Duodenal mucosa (tissue), 2 donors: Measurements from ENCODE around the gene MESP2.

Experiments used
- H3K27ac ChIP-seq: one replicate; pipeline ENCODE4 v1.7.0; 2013; ENCODE audit warnings: low read depth, low read length
- H3K27me3 ChIP-seq, 2 donors: one replicate each; pipeline ENCODE4 v1.7.0; 2013; ENCODE audit warnings: low read length in 2 of 2, control low read depth in 1 of 2; ENCODE audit not compliant: insufficient read depth in 2 of 2, control insufficient read depth in 1 of 2
- H3K36me3 ChIP-seq, 2 donors: one replicate each; pipeline ENCODE4 v1.7.0; 2013; ENCODE audit warnings: low read length in 2 of 2, control low read depth in 1 of 2; ENCODE audit not compliant: insufficient read depth in 2 of 2, control insufficient read depth in 1 of 2
- H3K4me1 ChIP-seq, 2 donors: one replicate each; pipeline ENCODE4 v1.7.0; 2013; ENCODE audit warnings: low read length in 2 of 2, control low read depth in 1 of 2; ENCODE audit not compliant: insufficient read depth in 2 of 2, control insufficient read depth in 1 of 2
- H3K4me3 ChIP-seq, 2 donors: one replicate each; pipeline ENCODE4 v1.7.0; 2013; ENCODE audit warnings: low read length in 2 of 2, low read depth in 1 of 2
- H3K9ac ChIP-seq, 2 donors: one replicate each; pipeline ENCODE4 v1.7.0; 2013; ENCODE audit warnings: low read length in 2 of 2, low read depth in 1 of 2
- H3K9me3 ChIP-seq, 2 donors: one replicate each; pipeline ENCODE4 v1.7.0; 2013; ENCODE audit warnings: low read length in 2 of 2, control low read depth in 1 of 2; ENCODE audit not compliant: control insufficient read depth in 1 of 2

Gene MESP2

DNA sequence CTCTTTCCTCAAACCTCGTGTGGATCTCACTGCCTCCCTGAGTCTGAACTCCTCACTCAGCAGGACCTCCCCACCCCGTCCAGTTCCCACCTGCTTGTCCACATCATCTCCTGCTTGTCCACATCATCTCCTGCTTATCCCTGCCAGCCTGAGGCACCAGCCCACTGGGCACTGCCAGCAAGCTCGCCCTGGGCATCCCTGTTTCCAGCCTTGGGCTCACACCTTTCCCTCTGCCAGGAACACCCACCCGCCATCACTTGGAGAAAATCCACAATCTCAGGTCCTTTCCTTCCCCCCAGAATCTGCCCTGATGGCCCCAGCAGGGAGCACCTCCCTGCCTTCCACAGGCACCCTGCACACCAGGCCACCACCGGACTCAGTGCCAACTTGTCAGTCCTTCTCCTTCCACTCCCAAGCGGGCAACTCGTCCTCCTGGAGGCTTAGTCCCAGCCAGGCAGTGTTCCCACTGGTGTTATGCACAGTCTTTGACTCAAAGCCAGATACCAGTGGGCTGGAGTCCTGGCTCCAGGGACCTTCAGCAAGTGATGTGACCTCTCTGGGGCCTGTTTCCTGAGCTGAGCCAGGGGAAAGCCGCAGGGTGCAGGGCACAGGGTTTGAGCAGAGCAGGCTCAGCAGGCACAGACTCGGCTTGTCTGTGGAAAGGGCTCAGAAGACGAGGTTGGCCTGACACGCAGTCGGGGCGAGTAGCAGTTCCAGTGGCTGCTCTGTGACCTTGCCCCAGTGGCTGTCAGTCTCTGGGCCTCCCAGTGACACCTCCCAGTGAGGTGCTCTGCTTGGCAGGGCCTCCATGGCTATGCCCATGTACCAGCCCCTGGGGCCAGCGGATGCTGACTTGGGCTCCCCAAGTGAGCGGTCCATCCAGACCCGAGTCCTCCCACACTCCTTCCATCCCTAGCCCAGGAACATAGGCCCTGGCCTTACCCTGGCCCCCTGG is 9.5 kb upstream of the MESP2 start:
- Histone ChIP-seq H3K27ac (no peak overlapping the region), H3K36me3 (no peaks in the 10 kb centered on the region)

DNA sequence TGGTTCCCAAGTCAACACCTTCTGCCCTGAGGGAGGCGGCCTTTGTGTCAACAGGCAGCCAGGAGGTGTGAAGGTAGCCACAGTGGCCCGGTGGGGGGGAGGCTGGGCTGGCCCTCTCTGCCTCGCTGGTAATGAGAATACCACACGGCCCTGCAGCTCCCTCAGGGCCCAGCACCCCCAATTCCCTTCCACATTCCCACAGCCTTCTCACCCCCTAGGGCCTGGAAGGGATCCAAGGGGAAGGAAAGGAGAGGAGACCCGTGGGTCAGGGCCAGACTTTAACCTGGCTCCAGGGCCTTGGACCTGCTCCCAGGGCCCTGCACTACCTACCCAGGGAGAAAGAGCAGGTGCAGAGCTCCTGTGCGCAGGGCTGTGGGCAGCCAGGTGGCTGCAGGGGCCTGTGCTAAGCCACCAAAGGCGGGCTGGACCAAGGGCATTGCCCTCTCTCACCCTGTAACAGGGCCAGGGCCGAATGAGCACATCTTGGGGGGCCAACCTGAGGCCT is 8.7 kb upstream of the MESP2 start:
- peaks cover 9 to 13% of the 10 kb centered on the region in 2 donors for H3K4me1 ChIP-seq
- no peaks in the 10 kb centered on the region for H3K27me3 ChIP-seq
- no peaks in the 10 kb centered on the region for H3K36me3 ChIP-seq
- no peak overlapping the region for H3K27ac ChIP-seq
- no peak overlapping the region for H3K9ac ChIP-seq
- H3K4me3 ChIP-seq, result no peak overlapping the region
- no peaks in the 10 kb centered on the region for H3K9me3 ChIP-seq

More for the DNA sequence above, 9.5 kb upstream of the MESP2 start:
- H3K27me3 ChIP-seq, result no peaks in the 10 kb centered on the region
- H3K9me3 ChIP-seq, result no peaks in the 10 kb centered on the region
- H3K9ac ChIP-seq, result no peak overlapping the region
- H3K4me3 ChIP-seq, result no peak overlapping the region
- peaks cover 16 to 21% of the 10 kb centered on the region in 2 donors for H3K4me1 ChIP-seq

DNA sequence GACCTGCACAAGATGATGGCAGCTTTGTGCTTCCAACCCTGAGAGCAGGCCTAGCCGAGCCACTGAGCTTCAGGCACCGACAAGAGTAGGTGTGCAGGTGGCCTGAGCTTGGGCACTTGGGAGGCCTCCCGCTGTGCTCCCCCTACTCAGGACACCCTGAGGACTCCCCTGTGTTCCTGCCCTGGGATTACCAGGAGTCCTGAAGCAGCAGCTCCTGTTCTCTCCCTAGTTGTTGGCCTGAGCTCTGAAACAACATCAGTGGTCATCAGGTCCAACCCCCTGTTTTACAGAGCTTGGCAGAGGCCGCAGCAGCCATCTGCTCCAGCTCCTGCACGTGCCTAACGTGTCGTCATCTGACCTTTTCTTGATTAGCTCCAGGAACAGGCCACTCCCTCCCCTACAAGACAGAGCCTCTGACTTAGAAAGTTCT is 8.0 kb upstream of the MESP2 start:
- H3K27ac ChIP-seq, result no peak overlapping the region
- H3K9me3 ChIP-seq, result no peaks in the 10 kb centered on the region
- H3K36me3 ChIP-seq, result no peaks in the 10 kb centered on the region
- H3K9ac ChIP-seq, result no peak overlapping the region
- no peak overlapping the region for H3K4me3 ChIP-seq
- H3K27me3 ChIP-seq, result no peaks in the 10 kb centered on the region
- H3K4me1 ChIP-seq, result peaks cover 8 to 12% of the 10 kb centered on the region in 2 donors

DNA sequence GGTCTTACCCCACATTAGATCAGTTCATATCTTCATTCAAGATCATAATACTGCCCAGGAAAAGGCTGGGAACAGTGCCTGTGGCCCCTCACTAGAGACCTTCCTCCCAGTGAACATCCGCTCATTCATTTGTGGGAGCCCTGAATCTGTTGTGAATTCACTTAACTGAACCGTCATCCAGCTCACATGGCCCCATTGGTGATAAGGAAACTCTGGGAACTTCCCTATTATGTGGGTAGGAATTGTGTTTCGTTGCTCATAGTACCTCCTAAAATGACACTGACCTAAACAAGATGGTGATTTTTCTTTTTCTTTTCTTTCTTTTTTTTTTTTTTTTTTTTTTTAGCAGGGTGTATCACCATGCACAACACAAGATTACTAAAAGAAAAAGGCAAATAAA is 6.8 kb upstream of the MESP2 start:
- Histone ChIP-seq H3K27me3 (no peaks in the 10 kb centered on the region), H3K9ac (no peak overlapping the region), H3K27ac (no peak overlapping the region), H3K4me1 (peaks cover 8 to 12% of the 10 kb centered on the region in 2 donors), H3K9me3 (no peaks in the 10 kb centered on the region), H3K4me3 (no peak overlapping the region), H3K36me3 (no peaks in the 10 kb centered on the region)

DNA sequence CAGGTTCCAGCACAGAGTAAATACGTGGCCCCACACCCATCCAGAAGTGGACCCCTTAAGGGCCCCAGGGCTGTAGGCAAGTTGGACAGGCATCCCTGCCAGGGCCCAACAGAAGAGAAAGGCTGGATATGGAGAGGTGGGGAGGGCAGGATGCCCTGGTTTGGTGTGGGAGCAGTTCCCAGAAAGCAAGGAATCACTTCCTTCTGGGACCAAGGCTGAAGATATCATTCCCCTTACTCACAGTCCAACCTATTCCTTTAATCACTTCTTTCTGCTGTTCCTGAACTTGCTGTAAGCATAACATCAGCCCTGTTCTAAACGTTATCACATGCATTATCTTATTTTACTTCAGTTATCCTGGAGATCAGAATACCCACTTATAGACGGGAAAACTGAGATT is 6.1 kb upstream of the MESP2 start:
- Histone ChIP-seq H3K9me3 (no peaks in the 10 kb centered on the region), H3K4me1 (peaks cover 8 to 12% of the 10 kb centered on the region in 2 donors), H3K27me3 (no peaks in the 10 kb centered on the region), H3K9ac (no peak overlapping the region), H3K27ac (no peak overlapping the region), H3K4me3 (no peak overlapping the region), H3K36me3 (no peaks in the 10 kb centered on the region)

DNA sequence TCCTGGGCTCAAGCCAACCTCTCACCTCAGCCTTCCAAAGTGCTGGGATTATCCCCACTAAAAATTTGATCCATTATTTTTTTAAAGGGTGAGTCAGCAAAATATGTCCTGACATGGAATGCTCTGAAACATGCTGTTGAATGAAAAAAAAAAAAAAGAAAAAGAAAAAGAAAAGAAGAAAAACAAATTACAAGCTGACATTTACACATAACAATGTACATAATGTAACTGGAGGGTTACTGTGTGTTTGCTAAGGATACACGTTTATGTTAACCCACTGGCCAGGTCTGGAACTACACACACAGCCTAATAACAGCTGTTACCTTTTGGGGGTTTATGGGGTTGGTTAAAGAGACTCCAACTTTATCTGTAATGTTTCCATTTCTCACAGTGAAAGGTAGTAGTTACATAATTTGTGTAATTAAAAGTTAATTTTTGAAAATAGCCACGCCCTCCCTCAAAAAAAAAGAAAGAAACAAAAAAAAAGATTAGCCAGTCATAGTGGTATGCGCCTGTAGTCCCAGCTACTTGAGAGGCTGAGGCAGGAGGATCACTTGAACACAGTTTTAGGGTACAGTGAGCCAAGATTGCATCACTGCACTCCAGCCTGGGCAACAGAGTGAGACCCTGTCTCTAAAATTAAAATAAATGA is 3.1 kb upstream of the MESP2 start:
- Histone ChIP-seq H3K4me1 (peaks cover 5 to 11% of the 10 kb centered on the region in 2 donors), H3K27ac (no peak overlapping the region), H3K9me3 (no peaks in the 10 kb centered on the region), H3K9ac (no peak overlapping the region), H3K36me3 (no peaks in the 10 kb centered on the region), H3K27me3 (no peaks in the 10 kb centered on the region), H3K4me3 (no peak overlapping the region)

DNA sequence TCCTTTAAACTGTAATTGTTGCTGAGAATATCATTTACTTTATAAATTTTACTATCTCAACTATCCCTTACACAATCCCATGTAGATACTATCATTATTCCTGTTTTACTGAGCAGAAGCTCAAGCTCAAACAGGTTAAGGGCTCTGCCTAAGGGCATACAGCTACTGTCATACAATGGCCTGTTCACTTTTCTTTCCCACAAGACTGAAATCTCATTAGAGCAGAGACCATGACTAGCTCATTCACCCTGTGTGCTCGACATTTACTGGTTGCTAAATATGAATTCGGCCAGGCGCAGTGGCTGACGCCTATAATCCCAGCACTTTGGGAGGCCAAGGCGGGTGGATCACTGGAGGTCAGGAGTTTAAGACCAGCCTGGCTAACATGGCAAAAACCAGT is 1.6 kb upstream of the MESP2 start:
- Histone ChIP-seq H3K27me3 (no peaks in the 10 kb centered on the region), H3K4me3 (no peak overlapping the region), H3K4me1 (peaks cover 0 to 9% of the 10 kb centered on the region in 2 donors), H3K9me3 (no peaks in the 10 kb centered on the region), H3K9ac (no peak overlapping the region), H3K27ac (no peak overlapping the region), H3K36me3 (no peaks in the 10 kb centered on the region)

DNA sequence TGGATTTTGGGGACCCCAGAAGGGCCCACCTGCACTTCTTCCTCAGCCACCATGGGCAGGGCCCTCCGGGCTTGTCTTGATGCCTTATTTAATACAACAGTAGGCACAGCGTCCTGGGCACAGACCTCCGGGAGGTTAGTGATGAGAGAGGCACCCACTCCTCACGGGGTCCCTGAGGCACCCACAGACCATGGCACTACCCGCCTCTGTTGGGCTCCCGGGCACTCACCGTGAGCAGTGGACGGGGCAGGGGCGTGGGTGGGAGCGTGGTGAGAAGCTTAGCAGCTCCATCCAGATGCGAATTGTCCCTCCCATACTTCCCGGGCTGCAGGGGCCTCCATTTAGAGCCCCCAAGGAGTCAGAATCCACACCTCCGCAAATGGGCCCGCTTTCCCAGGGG is 317 bp upstream of the MESP2 start:
- Histone ChIP-seq H3K27ac (no peak overlapping the region), H3K9me3 (no peaks in the 10 kb centered on the region), H3K4me1 (peaks cover 2 to 13% of the 10 kb centered on the region in 2 donors), H3K27me3 (no peaks in the 10 kb centered on the region), H3K4me3 (peak overlapping the region; percentile 43 to 54), H3K36me3 (no peaks in the 10 kb centered on the region), H3K9ac (peak overlapping the region in 1 of 2 donors; percentile 43)

DNA sequence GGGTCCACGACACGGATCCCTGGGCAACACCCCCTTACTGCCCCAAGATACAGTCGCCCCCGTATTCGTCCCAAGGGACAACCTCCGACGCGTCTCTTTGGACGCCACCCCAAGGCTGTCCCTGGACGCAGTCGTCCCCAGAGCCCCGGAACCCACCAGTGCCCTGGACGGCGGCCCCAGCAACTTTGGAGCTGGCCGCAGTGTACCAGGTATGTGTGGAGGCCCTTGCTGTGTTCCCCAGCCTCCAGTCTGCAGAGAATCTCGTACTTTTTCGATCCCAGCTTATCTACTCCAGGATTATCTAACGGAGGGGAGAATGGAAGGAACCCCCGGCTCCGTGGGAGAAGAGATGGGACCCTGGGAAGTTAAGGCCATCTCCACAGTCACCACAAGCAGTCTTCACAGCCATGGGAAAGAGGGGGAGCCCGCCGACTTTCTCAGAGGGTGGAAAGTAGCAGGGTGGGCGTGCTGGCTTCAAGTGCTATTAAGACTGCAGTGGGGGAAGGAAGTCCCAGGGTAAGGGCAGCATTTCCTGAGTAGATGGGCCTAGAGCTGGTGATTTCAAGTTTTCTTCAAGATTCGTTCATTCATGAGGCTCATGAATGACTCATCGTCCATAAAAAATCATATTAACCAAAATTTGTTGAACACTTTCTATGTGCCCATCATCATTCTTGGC is 1.1 kb downstream of the MESP2 start:
- H3K36me3 ChIP-seq, result no peaks in the 10 kb centered on the region
- H3K9ac ChIP-seq, result no peak overlapping the region
- peak overlapping the region in 1 of 2 donors; percentile 54 for H3K4me3 ChIP-seq
- peaks cover 15 to 26% of the 10 kb centered on the region in 2 donors for H3K4me1 ChIP-seq
- H3K9me3 ChIP-seq, result no peaks in the 10 kb centered on the region
- H3K27me3 ChIP-seq, result no peaks in the 10 kb centered on the region
- H3K27ac ChIP-seq, result no peak overlapping the region
